ENCODE data around the gene DDA1. TPM values are rescaled to one million over a fixed set of nuclear protein-coding genes. Genes with fewer than 3 reads are reported as not detected.

Gene DDA1
- polyA plus RNA-seq, 2 of the 4 experiments (the other 2 are of a cell fraction), result 35.5 to 53.5 TPM

- CTCF ChIA-PET, result interaction anchor here (10.8 kb wide), 1 partner anchor 46 kb away, joined by 111 read pairs; no protein-coding TSS in a partner anchor
- Histone ChIP-seq H3K9me3 (no peaks in the 10 kb centered on the region), H3K4me2 (no peak overlapping the region), H3K4me1 (peaks cover 15% of the 10 kb centered on the region; the same call in 2 of the 3 replicates), H3K4me3 (no peak overlapping the region), H3K27ac (no peak overlapping the region)
- TF ChIP-seq ZSCAN20 (CRISPR knock-in tag; IDR thresholded peaks at IDR 0.05) (no peak), EHMT2 (IDR thresholded peaks at IDR 0.05; ENCODE audit: low read depth) (no peak), ZC3H11A (IDR thresholded peaks at IDR 0.05) (no peak), SREBF2 (IDR thresholded peaks at IDR 0.05) (no peak)
- 93% methylated on average over 8 of the region's 15 CpGs for WGBS (ENCODE audit: missing lambda C conversion rate)
- POLR2A ChIA-PET, result no interaction called here
- ATAC-seq (no peak), DNase-seq (ENCODE audit: low read depth in 1 of 2, low spot score in 1 of 2) (no peak), FAIRE-seq (no peak)
These were observed 32.0 kb downstream of the DDA1 start for GRCh38 chr19:17341386-17341785.

GRCh38 chr19:17341845-17342244, 32.5 kb downstream of the DDA1 start:
- H3K4me1 ChIP-seq, result peaks cover 15% of the 10 kb centered on the region; the same call in 2 of the 3 replicates
- CTCF ChIA-PET, result interaction anchor here (1.2 to 10.8 kb wide), 2 partner anchors 9 to 46 kb away, joined by 4 to 111 read pairs; no protein-coding TSS in a partner anchor
- 84% methylated on average over 7 of the region's 7 CpGs for WGBS (ENCODE audit: missing lambda C conversion rate)
- TF ChIP-seq ZSCAN20 (CRISPR knock-in tag; IDR thresholded peaks at IDR 0.05) (no peak), MAX (IDR thresholded peaks at IDR 0.05) (no peak), POLR2AphosphoS2 (conservative IDR thresholded peaks at IDR 0.05; ENCODE audit: low read length) (no peak), CBX8 (IDR thresholded peaks at IDR 0.05) (no peak), HOXB5 (CRISPR knock-in tag; IDR thresholded peaks at IDR 0.05) (no peak), SMC3 (IDR thresholded peaks at IDR 0.05) (no peak), BHLHE40 (IDR thresholded peaks at IDR 0.05; ENCODE audit: low read depth, low read length) (no peak), ATOH8 (CRISPR knock-in tag; IDR thresholded peaks at IDR 0.05; ENCODE audit: low read depth) (no peak), FOXS1 (CRISPR knock-in tag; IDR thresholded peaks at IDR 0.05) (no peak), RARB (CRISPR knock-in tag; IDR thresholded peaks at IDR 0.05) (no peak), JUN (IDR thresholded peaks at IDR 0.05) (no peak), CHD2 (IDR thresholded peaks at IDR 0.05; ENCODE audit: low read length, partially characterized antibody) (no peak), PHF8 (IDR thresholded peaks at IDR 0.05; ENCODE audit: borderline replicate concordance, low read depth) (no peak), HMGXB4 (CRISPR knock-in tag; IDR thresholded peaks at IDR 0.05; ENCODE audit: borderline replicate concordance) (no peak), ESRRA (IDR thresholded peaks at IDR 0.05; ENCODE audit: borderline replicate concordance, low read length) (no peak), NR3C1 (IDR thresholded peaks at IDR 0.05) (no peak), EHMT2 (IDR thresholded peaks at IDR 0.05; ENCODE audit: low read depth) (no peak), HEYL (CRISPR knock-in tag; IDR thresholded peaks at IDR 0.05) (no peak), BCL3 (IDR thresholded peaks at IDR 0.05) (no peak)
- POLR2A ChIA-PET, result no interaction called here
- ATAC-seq (no peak), DNase-seq (ENCODE audit: low read depth in 1 of 2, low spot score in 1 of 2) (no peak), FAIRE-seq (no peak)
- no peak overlapping the region for H3K4me2 ChIP-seq
- no peak overlapping the region for H3K27ac ChIP-seq
- H3K9me3 ChIP-seq, result no peaks in the 10 kb centered on the region
- H3K4me3 ChIP-seq, result no peak overlapping the region

All from A549 (cell line).